Testis (tissue), 2 donors: ENCODE measurements around the gene GJA3.

Source experiments
- POLR2A ChIP-seq: fragments of 450-650 bp; IDR thresholded peaks from one replicate; pipeline ENCODE4 v1.6.1; 2017; ENCODE audit warnings: antibody characterized with exemption, mild to moderate bottlenecking, moderate library complexity
- TF ChIP-seq, protein P1 (sequence below), 3 experiments: fragments of 450-650 bp in 2 of 3; fragments of 200-600 bp in 1 of 3; sonication (generic) in 1 of 3; IDR thresholded peaks; one replicate each; pipeline ENCODE4 v1.5.1; 2016 to 2019; ENCODE audit warnings: antibody characterized with exemption in 3 of 3, mild to moderate bottlenecking in 2 of 3, moderate library complexity in 1 of 3

DNA sequence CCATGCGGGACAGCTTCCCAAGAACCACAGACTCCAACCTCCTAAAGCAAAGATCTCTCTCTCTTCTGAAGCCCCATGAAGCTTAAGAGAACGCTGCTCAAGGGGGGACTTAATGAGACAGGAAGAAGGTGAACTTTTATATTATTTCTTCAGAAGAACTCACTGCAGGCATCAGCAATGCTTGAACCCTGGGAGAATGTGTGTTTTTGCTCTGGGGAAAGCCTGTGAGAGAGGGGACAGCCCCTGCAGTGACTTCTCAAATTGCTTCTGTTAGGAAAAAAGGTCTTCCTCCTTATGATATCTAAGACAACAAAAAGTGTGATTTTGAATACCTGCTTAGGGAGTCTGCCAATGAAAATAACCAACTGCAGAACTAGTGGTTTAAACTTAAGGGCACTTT, 23.0 kb downstream of the GJA3 start:
- TF ChIP-seq, protein P1, sequence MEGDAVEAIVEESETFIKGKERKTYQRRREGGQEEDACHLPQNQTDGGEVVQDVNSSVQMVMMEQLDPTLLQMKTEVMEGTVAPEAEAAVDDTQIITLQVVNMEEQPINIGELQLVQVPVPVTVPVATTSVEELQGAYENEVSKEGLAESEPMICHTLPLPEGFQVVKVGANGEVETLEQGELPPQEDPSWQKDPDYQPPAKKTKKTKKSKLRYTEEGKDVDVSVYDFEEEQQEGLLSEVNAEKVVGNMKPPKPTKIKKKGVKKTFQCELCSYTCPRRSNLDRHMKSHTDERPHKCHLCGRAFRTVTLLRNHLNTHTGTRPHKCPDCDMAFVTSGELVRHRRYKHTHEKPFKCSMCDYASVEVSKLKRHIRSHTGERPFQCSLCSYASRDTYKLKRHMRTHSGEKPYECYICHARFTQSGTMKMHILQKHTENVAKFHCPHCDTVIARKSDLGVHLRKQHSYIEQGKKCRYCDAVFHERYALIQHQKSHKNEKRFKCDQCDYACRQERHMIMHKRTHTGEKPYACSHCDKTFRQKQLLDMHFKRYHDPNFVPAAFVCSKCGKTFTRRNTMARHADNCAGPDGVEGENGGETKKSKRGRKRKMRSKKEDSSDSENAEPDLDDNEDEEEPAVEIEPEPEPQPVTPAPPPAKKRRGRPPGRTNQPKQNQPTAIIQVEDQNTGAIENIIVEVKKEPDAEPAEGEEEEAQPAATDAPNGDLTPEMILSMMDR (IDR thresholded peaks at IDR 0.05), result no peak
- TF ChIP-seq POLR2A, result no peak
